ENCODE results near the gene ARRDC2. TPM values are rescaled to one million over a fixed set of nuclear protein-coding genes. Genes with fewer than 3 reads are reported as not detected.
A peak's percentile ranks its signal among the peaks of the same experiment; 100 is the strongest.

Gene ARRDC2
- total RNA-seq, 1 donor from 2014 or later: 2.6 TPM

- no peak for FAIRE-seq
- H2AFZ ChIP-seq (ENCODE audit: low read depth, low read length): peak overlapping the region; percentile 87
- peak overlapping the region; percentile 87 for H3K4me2 ChIP-seq (ENCODE audit: low read length)
- H3K4me1 ChIP-seq (ENCODE audit: insufficient read depth, low read length): peaks cover 5% of the 10 kb centered on the region
- no peak for TF ChIP-seq EZH2 (IDR thresholded peaks at IDR 0.05; ENCODE audit: insufficient read depth, low read length)
- TF ChIP-seq, protein P1, sequence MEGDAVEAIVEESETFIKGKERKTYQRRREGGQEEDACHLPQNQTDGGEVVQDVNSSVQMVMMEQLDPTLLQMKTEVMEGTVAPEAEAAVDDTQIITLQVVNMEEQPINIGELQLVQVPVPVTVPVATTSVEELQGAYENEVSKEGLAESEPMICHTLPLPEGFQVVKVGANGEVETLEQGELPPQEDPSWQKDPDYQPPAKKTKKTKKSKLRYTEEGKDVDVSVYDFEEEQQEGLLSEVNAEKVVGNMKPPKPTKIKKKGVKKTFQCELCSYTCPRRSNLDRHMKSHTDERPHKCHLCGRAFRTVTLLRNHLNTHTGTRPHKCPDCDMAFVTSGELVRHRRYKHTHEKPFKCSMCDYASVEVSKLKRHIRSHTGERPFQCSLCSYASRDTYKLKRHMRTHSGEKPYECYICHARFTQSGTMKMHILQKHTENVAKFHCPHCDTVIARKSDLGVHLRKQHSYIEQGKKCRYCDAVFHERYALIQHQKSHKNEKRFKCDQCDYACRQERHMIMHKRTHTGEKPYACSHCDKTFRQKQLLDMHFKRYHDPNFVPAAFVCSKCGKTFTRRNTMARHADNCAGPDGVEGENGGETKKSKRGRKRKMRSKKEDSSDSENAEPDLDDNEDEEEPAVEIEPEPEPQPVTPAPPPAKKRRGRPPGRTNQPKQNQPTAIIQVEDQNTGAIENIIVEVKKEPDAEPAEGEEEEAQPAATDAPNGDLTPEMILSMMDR (IDR thresholded peaks at IDR 0.05; ENCODE audit: insufficient read depth, low read depth, low read length): no peak
- peaks cover 4% of the 10 kb centered on the region for H3K27me3 Mint-ChIP-seq (ENCODE audit: low read depth, unreplicated experiment)
- H3K4me1 Mint-ChIP-seq (ENCODE audit: low read depth, unreplicated experiment): no peaks in the 10 kb centered on the region
- H3K9ac ChIP-seq (ENCODE audit: low read length): peak overlapping the region; percentile 72
- peaks cover 8% of the 10 kb centered on the region for H3K79me2 ChIP-seq (ENCODE audit: insufficient read depth, low read length)
- peak; percentile 60 for DNase-seq (ENCODE audit: low read depth)
- peaks cover 4% of the 10 kb centered on the region for H4K20me1 ChIP-seq (ENCODE audit: insufficient read depth, low read length)
- H3K36me3 Mint-ChIP-seq (ENCODE audit: low read depth, unreplicated experiment): no peaks in the 10 kb centered on the region
- H3K4me3 Mint-ChIP-seq (ENCODE audit: unreplicated experiment): peak overlapping the region; percentile 57
- no peaks in the 10 kb centered on the region for H3K27me3 ChIP-seq (ENCODE audit: insufficient read depth, low read length)
- no peaks in the 10 kb centered on the region for H3K36me3 ChIP-seq (ENCODE audit: insufficient read depth, low read length)
- no peak overlapping the region for H3K27ac Mint-ChIP-seq (ENCODE audit: unreplicated experiment)
- H3K9me3 Mint-ChIP-seq (ENCODE audit: unreplicated experiment): no peaks in the 10 kb centered on the region
- peak overlapping the region; percentile 66 for H3K4me3 ChIP-seq (ENCODE audit: insufficient read depth, low read depth, low read length)
- peak overlapping the region; percentile 6 for H3K27ac ChIP-seq (ENCODE audit: low read depth, low read length)
- no peaks in the 10 kb centered on the region for H3K9me3 ChIP-seq (ENCODE audit: insufficient read depth, low read depth, low read length)
These were observed 6.8 kb upstream of the ARRDC2 start for GRCh38 chr19:18000915-18001776.

DNA sequence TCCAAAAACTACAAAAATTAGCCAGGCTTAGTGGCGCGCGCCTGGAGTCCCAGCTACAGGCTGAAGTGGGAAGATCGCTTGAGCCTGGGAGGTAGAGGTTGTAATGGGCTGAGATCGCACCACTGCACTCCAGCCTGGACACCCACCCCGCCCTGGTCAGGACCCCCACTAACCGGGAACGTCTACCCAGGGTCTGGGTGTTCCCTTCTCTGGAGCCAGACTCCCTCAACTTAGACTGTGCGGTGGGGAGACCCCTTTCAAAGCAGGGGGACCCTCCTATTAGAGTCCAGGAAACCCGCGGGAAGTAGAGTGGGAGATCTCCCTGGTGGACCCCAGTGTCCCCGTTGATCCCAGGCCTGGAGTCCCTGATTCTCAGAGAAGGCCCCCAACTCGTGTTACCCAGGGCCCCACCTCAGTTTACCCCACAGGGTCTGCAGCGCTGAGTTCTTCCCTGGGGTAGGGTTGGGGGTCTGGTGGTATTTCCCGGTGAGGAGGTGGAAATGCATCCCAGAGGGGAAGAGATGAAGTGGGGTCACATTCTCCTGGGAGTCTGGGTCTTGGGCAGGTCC is 6.1 kb upstream of the ARRDC2 start:
- Histone ChIP-seq H3K9ac (ENCODE audit: low read length) (peak overlapping the region; percentile 72), H2AFZ (ENCODE audit: low read depth, low read length) (peak overlapping the region; percentile 87)

More for the DNA sequence above, 6.1 kb upstream of the ARRDC2 start:
- Mint-ChIP-seq H3K4me3 (ENCODE audit: unreplicated experiment) (peak overlapping the region; percentile 57), H3K4me1 (ENCODE audit: low read depth, unreplicated experiment) (no peaks in the 10 kb centered on the region), H3K9me3 (ENCODE audit: unreplicated experiment) (no peaks in the 10 kb centered on the region), H3K27ac (ENCODE audit: unreplicated experiment) (no peak overlapping the region), H3K36me3 (ENCODE audit: low read depth, unreplicated experiment) (no peaks in the 10 kb centered on the region), H3K27me3 (ENCODE audit: low read depth, unreplicated experiment) (peaks cover 4% of the 10 kb centered on the region)
- Histone ChIP-seq H3K27ac (ENCODE audit: low read depth, low read length) (no peak overlapping the region), H3K9me3 (ENCODE audit: insufficient read depth, low read depth, low read length) (no peaks in the 10 kb centered on the region), H3K79me2 (ENCODE audit: insufficient read depth, low read length) (peaks cover 8% of the 10 kb centered on the region), H3K36me3 (ENCODE audit: insufficient read depth, low read length) (no peaks in the 10 kb centered on the region), H3K4me2 (ENCODE audit: low read length) (peak overlapping the region; percentile 87), H4K20me1 (ENCODE audit: insufficient read depth, low read length) (peaks cover 4% of the 10 kb centered on the region), H3K4me1 (ENCODE audit: insufficient read depth, low read length) (peaks cover 6% of the 10 kb centered on the region), H3K4me3 (ENCODE audit: insufficient read depth, low read depth, low read length) (peak overlapping the region; percentile 66), H3K27me3 (ENCODE audit: insufficient read depth, low read length) (no peaks in the 10 kb centered on the region)
- no peak for FAIRE-seq
- no peak for TF ChIP-seq EZH2 (IDR thresholded peaks at IDR 0.05; ENCODE audit: insufficient read depth, low read length)
- TF ChIP-seq, protein P1 (IDR thresholded peaks at IDR 0.05; ENCODE audit: insufficient read depth, low read depth, low read length): no peak
- no peak for DNase-seq (ENCODE audit: low read depth)

All from astrocyte (in vitro differentiated cells and primary cell).